HG03378 (cell line): ENCODE measurements around the gene RER1.

Source experiments
- ATAC-seq: cut with Tn5 transposase; IDR thresholded peaks from one replicate; pipeline ENCODE4 v1.9.1; 2021; ENCODE audit warnings: mild to moderate bottlenecking, moderate library complexity; ENCODE audit not compliant: unreplicated experiment

RER1 gene

DNA sequence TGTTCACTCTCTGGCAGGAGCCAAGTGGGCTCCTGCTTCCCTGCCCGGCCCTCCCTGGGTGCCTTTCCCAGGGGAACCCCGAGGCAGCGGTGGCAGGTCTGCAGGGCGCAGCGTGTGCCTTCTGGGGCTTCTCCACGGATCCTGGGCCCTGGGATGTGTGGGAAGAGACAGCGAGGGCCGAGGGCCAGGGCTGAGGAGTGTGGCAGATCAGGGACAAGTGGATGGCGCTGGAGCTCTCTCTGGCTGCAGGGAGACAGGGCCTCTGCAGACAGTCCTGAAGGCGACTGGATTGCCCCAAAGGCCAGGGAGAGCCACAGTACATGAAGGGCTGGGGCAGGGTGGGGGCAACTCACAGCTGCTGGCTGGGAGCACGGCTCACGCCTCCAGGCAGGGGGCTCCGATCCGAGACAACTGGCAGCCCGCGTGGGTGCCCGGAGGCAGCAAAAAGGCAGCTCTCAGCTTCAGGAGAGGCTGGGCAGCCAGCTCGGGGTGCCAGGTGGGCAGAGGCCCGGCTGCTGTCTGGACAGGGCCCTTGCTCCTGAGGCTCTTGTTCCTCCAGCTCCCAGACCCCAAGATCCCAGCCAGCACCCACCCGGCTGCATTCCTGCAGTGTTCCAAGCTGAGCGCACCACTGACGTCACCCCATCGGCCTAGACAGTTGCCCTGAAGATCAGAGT is 16.3 kb upstream of the RER1 start:
- no peak for ATAC-seq

DNA sequence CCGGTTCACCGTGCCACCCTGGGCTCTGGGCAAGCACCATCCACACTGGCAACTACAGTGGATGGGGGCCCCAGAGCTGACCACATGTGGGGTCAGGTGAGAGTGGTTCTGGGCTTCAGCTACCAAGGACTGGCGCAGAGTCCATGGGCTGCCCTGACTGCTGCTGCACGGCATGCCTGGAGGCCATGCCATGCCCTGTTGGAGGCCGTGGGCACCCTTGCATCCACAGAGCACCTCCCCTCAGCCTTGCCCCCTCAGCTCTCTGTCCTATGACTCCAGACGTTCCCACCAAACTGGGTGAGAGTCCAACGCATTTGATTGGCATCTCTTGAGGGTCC is 15.7 kb upstream of the RER1 start:
- no peak for ATAC-seq

GRCh38 chr1:2376261-2376741 is 15.3 kb upstream of the RER1 start:
- no peak for ATAC-seq

DNA sequence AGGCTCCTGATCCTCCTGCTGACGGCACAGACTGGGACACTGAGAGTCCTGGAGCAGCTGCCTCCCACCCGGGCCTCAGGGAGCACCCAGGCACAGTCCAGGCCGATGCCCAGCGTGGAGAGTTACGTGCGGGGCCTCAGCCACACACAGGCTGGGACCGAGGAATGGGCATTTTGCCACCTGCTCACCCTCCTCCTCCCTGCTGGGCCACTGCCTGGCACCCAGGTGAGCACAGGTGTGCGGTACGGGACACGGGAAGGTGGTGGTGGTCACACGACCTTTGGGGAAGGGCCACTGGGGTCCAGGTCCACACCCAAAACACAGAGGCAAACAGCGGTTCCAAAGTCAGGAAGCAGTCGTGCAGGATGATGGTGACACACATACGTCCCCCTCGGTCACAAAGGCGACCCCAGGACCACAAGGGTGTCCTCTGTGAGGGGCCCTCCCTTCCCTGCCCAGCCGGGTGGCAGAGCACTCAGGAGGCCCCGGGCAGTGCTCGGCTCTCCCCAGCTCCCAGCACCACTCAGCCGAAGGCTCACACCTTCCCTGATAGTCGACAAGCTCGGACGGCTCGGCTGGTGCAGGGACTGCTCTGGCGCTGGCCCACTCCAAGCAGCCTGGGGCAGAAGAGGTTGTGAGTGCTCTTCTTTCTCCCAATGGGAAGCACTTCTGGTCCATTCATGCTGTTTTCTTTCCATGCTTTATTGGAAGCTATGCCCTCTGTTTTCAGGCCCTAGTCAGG is 14.5 kb upstream of the RER1 start:
- ATAC-seq = no peak

- ATAC-seq = no peak
Observed at GRCh38 chr1:2377751-2378440, 13.7 kb upstream of the RER1 start.

DNA sequence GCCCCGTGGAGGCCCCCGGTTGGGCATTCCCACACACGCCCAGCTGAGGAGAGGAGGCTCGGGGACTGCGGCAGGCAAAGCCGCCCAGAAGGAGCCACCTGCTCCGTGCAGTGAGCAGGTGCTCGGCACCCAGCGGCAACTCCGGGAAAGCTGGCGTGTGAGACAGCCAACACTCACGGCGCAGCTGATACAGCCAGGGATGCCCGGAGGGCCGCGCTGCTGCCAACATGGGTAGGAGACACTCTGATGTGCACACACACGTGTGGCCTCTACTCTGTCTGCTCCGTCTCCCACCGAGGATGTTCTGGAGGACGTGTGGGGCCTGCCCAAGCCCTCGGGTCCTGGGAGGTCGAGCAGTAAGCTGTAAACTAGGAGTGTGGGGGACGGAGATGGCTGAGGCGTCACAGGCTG is 13.2 kb upstream of the RER1 start:
- ATAC-seq = no peak

- no peak for ATAC-seq
Observed at GRCh38 chr1:2378956-2379732, 12.5 kb upstream of the RER1 start.

GRCh38 chr1:2379733-2380404 is 11.8 kb upstream of the RER1 start:
- no peak for ATAC-seq

DNA sequence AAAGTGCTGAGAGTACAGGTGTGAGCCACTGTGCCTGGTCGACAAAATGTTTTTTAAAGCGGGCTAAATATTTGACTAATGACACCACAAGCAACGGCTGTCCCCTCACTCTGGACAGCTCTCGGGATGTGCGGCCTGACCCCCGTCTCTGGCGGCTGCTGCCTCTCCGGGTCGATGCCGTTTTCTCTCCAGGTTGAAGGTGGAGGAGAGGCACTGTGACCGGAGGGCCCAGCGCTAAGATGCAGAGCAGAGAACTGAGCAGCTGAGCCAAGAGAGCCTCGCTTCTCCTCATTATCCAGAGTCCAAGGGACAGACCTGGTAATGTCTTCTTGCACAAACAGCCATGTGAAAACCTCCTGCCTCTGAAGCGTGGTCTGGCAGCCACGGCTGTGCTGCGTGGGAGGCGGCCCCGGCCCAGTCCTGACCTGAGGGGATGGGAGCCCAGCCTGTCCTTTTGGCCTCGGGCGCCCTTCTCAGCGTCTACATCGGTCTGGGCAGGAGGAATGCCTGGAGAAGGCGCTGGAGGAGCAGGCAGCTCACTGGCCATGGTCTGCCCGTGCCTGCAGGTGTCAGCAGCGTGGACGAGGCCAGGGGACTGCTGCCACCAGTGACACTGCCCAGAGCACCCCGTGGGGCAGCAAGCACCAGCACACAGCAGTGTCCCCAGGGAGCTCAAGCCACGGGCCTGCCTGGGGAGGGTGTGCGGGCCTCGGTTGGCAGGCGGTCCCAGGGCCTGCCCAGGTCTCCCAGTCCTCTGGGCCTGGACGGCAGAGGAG is 10.6 kb upstream of the RER1 start:
- no peak for ATAC-seq

DNA sequence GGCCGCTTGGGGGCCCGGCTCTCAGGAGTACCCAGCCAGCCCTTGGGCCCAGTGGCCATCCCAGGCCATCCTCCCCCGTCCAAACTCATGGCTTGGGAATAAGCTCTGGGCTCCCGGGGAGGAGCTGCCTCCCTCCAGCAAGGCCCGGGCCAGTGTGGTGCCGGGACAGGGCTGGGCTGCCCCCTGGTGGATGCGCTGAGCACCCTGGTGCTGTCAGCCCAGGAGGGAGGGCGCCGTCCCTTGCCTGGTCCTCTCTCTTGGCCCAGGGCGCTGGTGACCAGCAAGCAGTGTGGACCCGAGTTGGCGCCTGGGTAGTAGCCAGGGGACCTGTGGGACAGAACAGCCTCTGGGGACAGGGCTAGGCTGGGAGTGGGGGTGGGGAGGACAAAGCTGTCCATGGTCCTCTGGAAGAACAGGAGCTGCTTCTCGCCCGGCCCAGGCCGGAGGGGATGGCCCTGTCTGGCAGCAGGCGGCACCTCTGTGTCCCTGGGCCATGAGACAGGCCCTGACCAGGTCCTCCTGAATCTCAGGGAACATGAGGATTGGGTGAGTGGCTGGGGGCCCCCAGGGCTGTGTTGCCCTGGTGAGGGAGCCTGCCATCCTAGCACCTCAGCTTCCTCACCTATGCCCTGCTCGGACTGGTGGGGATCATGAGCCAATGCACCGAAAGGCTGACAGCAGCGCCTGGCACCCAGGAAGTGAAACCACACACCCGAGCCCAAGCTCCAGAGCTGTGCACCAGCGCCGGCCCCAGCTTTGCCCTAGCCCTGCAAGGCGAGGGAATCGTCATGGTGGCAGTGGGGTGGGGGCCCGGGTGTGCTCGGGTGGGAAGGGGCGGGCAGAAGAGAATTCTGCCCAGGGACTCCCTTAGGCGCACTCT is 9.7 kb upstream of the RER1 start:
- no peak for ATAC-seq

DNA sequence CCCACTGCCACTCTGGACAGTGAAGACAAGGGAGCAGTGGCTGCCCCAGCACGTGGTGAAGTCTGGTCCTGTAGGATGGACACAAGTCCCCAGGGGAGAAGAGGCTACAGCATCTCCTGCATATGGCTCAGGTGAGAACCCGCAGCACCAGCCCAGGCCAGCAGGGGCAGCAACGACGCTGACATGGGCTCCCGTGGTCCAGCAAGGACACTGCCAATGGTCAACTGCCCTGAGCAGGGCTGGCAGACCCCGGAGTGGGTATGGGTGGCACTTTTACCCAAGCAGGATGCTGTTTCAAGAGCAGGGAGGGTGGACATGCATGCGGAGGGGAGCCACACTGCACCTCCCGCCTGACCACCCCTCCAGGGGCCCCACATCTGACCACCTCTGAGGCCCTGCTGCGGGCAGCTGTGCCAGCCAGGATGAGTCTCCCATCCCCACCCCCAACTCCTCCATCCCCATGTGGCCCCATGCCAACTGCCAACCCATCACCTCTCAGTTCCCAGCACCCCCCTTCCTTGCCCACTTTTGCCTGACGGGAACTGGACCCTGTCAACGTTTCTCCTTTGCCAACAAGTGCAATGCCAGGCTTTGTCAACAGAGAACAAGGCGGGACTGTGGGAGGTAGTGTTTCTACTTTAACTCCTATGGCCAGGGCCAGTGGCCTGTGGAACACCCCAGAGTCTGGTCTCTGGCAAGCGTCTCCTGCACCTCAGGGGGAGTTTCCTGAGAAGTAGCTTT is 8.8 kb upstream of the RER1 start:
- ATAC-seq = no peak

DNA sequence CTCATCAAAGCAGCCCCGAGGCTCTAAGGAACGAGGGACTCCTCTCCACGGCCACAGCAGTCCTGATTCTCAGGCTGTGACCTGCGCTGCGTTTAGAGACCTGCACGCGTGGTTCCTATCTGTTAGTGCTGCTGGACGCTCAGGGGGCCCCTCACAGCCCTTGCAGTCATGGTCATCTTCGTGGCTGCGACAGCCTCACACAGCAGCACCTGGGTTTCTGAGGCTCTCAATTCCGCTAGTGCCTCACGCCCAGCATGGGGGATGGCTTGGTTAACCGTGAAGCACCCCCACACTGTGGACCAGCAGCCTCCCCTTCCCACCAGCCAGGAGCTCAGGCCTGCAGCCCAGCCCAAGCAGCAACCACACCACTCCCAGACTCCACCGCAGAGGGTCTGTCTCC is 8.1 kb upstream of the RER1 start:
- no peak for ATAC-seq

DNA sequence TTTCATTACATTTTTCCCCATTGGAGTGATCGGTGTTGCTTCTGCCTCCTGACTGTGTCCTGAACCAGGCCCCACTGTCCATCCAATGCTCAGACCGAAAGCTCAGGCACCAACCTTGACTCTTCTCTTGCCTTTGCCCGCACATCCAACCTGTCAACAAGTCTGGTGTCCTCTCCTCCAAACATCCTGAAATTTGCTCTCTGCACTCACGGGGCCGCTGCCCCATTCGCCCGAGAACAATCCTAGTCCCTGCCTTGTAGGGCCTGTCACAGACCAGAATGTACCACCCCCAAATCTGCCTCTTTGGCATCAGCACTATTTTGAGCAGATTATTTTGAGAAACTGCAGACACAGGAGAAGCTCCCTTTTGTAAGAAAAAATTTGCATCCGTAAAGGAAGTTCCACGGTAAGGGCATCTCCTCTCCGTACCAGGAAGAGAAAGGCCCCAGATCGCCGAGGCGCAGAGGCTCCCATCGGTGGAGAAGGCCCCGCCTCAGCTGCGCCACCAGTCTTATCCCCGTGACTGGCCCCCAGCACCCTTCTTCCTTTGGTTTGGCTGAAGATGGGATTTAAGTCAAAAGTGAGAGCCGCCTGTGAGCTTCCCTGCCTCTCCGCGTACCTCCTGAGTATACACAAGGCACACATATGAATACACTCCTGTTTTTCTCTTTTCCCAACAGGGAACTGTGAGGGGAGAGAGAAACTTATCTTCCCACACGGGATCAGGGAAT is 7.3 kb upstream of the RER1 start:
- ATAC-seq = no peak

DNA sequence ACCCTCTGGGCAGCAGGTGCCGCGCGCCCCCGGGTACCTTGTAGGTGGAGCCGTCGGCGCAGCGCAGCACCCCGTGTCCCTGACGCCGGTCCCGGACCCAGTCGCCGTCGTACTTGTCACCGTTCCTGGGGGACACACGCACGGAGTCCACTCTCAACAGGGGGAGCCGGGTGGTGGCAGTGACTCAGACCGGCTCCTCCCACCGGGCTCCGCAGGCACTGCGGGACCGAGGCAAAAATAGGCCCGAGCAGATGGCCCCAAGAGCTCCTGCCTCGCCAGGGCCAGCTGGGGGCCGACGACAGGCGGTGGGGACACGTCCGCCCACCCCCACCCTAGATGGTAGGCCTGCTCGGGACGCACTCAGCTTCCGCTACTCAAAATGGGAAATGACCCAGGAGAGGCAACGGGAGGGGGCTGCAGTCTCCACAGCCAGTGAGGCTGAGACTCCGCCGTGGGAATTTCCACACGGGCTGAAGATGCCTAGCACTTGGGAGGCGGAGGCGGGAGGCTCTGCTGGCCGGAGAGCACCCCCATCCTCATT is 6.6 kb upstream of the RER1 start:
- ATAC-seq = no peak

DNA sequence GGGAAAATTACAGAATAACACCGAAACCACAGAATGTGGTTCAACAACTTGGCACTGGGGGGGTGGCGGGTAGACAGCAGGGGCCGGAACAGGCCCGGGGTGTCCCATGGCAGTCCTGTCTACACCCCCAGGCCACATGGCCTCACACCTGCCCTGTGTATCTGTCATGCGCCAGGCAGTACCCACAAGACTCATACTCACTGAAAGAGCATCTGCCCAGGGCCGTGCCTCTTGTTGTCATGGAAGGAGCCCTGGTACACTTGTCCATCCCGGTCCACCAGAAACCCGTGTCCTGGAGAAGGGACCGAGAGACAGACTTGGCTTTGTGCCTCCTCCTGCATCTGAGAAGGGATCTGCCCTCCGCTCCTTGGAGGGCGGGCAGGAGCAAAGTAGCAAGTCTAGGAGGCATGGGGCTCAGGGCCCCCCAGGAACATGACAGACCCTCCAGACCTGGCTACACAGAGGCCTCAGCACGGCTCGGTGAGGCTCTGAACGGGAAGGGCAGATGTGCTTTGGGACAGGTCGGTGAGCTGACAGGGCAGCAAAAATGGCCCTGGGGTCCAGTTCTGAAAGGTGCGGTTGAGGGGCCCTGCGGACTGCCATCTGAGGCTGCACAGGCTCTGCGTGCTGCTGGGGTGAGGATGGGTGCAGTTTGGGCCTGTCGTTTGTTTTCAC is 5.9 kb upstream of the RER1 start:
- no peak for ATAC-seq

GRCh38 chr1:2386636-2387611 is 4.7 kb upstream of the RER1 start:
- ATAC-seq = no peak
